H7 (cell line): ENCODE measurements around the gene PITPNM3. TPM values are rescaled to one million over a fixed set of nuclear protein-coding genes. Genes with fewer than 3 reads are reported as not detected.

Experiments
- DNase-seq: peaks from one replicate; pipeline ENCODE4 v3.0.0; 2012
- H3K27me3 ChIP-seq: 2 replicates; pipeline ENCODE4 v1.6.0; 2011; ENCODE audit warnings: mild to moderate bottlenecking, low read length; ENCODE audit not compliant: control insufficient read depth, insufficient read depth
- H3K36me3 ChIP-seq: replicated peaks from 2 replicates; pipeline ENCODE4 v1.5.1; 2011; ENCODE audit warnings: low read length; ENCODE audit not compliant: control insufficient read depth, insufficient read depth
- H3K4me3 ChIP-seq: 2 replicates; pipeline ENCODE4 v1.5.1; 2011; ENCODE audit warnings: low read depth, mild to moderate bottlenecking, control low read depth, low read length, moderate library complexity; ENCODE audit not compliant: insufficient read depth
- total RNA-seq: library from RNA; depleted of rRNA; stranded (reverse); fragments of >200 nt; shearing (Covaris generic); gene quantifications from 2 replicates; pipeline ENCODE4 v1.2.3, GENCODE V29; 2014

The PITPNM3 gene
- total RNA-seq, 1 experiment from 2014 or later = 0.97 TPM

- Histone ChIP-seq H3K36me3 (no peaks in the 10 kb centered on the region), H3K27me3 (no peaks in the 10 kb centered on the region), H3K4me3 (no peak overlapping the region)
- peak; percentile 15 for DNase-seq
Observed at GRCh38 chr17:6569370-6570285, 13.3 kb upstream of the PITPNM3 start.

DNA sequence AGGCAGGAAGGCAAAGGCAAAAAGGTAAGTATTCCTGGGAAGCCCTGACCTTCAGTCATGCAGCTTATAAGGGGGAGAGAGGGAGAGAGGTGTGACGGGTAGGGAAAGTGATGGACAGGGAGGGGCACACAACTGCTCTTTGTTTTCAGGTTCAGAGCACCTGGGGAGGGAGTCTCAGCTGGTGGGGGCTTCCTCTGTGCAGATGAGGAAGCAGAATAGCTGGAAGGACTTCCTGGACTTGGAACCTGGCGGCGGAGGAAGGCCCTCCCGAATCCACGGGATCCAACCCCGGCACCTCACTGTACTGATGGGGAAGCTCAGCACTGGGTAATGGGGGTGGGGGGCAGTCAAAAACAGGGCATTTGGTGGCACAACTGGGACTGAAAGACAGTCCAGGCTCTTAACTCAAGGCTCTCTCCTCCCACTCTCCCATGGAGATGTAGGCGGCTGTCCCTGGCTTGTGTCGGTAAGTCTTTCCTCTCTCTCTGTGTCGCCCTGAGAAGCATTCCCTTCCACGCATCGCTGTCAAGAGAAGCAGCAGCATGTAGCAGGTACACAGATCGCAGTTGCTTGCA lies 11.9 kb upstream of the PITPNM3 start:
- no peak overlapping the region for H3K4me3 ChIP-seq
- H3K27me3 ChIP-seq = no peaks in the 10 kb centered on the region
- H3K36me3 ChIP-seq = no peaks in the 10 kb centered on the region
- peak; percentile 54 for DNase-seq

GRCh38 chr17:6567528-6568183 lies 11.3 kb upstream of the PITPNM3 start:
- DNase-seq = peak; percentile 77
- Histone ChIP-seq H3K4me3 (no peak overlapping the region), H3K27me3 (no peaks in the 10 kb centered on the region), H3K36me3 (no peaks in the 10 kb centered on the region)

DNA sequence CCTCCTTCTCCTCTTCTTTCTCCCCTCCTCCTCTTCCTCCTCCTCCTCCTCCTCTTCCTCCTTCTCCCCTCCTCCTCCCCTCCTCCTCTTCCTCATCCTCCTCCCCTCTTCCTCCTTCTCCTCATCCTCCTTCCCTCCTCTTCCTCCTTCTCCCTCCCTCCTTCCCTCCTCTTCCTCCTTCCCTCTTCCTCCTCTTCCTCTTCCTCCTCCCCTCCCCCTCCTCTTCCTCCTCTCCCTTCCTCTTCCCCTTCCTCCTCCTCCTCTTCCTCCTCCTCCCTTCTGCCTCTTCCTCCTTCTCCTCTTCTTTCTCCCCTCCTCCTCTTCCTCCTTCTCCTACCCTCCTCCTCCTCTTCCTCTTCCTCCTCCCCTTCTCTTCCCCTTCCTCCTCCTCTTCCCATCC lies 5.1 kb upstream of the PITPNM3 start:
- Histone ChIP-seq H3K27me3 (peaks cover 23% of the 10 kb centered on the region), H3K4me3 (no peak overlapping the region), H3K36me3 (no peaks in the 10 kb centered on the region)
- DNase-seq = no peak

DNA sequence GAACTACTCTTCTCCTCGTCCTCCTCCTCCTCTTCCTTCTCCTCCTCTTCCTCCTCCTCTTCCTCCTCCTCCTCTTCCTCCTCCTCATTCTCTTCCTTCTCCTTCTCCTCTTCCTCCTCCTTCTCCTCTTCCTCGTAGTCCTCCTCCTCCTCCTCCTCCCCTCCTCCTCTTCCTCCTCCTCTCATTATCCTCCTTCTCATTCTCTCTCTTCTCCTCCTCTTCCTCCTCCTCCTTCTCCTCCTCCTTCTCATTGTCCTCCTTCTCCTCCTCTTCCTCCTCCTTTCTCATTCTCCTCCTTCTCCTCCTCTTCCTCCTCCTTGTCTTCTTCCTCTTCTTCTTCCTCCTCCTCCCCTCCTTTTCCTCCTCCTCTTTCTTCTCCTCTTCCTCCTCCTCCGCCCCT lies 4.1 kb upstream of the PITPNM3 start:
- Histone ChIP-seq H3K27me3 (peaks cover 29% of the 10 kb centered on the region), H3K4me3 (no peak overlapping the region), H3K36me3 (no peaks in the 10 kb centered on the region)
- no peak for DNase-seq

GRCh38 chr17:6559753-6560215 lies 3.4 kb upstream of the PITPNM3 start:
- no peaks in the 10 kb centered on the region for H3K36me3 ChIP-seq
- peaks cover 36% of the 10 kb centered on the region for H3K27me3 ChIP-seq
- no peak for DNase-seq
- H3K4me3 ChIP-seq = no peak overlapping the region

DNA sequence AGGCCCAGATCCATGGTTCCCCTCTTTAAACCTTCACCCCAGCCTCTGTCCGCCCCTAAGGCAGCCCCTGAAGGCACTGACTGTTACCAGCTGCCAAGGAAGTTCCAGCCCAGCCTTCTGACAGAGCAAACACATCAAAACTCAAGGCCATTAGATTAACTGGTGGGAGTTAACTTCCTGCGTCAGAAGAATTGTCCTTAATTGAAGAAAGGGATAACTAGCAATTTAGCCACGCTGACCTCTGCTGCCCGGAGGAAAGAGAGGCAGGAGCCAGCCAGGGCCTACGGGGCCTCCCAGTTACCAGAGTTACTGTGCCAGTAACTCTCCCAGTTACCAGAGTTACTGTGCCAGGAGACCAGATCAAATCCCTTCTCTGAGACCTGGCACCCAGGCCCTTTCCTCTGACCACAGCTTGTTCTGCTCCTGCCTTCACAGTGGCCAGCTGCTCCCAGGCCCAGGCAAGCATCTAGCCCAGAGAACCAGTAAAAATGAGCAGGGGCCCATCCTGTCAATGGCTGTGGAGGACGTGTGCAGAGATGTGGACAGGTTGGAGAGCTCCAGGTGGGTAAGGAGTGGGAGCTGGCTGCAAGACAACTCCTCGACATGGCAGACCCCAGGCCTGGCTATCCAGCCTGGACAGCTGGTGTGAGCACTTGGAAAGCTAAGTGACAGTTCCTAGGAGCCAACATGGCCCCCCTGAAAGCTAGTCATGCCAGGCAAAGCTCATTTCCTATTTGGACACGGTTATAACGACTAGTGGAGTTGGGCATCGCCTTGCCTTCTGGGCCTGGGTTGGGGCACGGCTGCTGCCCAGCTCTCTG lies 2.8 kb upstream of the PITPNM3 start:
- H3K4me3 ChIP-seq = no peak overlapping the region
- H3K27me3 ChIP-seq = peaks cover 43% of the 10 kb centered on the region
- no peaks in the 10 kb centered on the region for H3K36me3 ChIP-seq
- DNase-seq = peak; percentile 48

- no peak for DNase-seq
- peaks cover 43% of the 10 kb centered on the region for H3K27me3 ChIP-seq
- H3K36me3 ChIP-seq = no peaks in the 10 kb centered on the region
- no peak overlapping the region for H3K4me3 ChIP-seq
Observed at GRCh38 chr17:6558276-6558675, 1.9 kb upstream of the PITPNM3 start.

DNA sequence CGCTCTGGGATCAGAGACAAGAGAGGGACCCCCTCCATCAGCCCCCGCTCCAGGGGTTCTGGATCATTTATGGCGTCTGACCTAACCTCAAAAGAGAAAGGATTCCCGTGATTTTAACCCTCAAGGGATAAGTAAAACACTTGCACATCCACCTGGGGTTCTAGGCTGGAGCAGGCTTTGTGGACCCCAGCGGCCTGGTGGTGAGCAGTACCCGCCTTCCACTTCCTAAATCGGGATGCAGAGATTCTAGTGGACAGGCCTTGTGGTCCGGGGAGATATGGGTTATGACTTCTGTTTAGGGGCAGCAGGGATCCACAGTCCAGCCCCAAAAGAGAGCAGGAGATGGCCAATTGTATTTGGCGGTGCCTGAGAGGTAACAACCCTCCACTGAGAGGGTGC lies 684 bp upstream of the PITPNM3 start:
- Histone ChIP-seq H3K36me3 (no peaks in the 10 kb centered on the region), H3K27me3 (peaks cover 43% of the 10 kb centered on the region), H3K4me3 (peak overlapping the region; percentile 50)
- no peak for DNase-seq

DNA sequence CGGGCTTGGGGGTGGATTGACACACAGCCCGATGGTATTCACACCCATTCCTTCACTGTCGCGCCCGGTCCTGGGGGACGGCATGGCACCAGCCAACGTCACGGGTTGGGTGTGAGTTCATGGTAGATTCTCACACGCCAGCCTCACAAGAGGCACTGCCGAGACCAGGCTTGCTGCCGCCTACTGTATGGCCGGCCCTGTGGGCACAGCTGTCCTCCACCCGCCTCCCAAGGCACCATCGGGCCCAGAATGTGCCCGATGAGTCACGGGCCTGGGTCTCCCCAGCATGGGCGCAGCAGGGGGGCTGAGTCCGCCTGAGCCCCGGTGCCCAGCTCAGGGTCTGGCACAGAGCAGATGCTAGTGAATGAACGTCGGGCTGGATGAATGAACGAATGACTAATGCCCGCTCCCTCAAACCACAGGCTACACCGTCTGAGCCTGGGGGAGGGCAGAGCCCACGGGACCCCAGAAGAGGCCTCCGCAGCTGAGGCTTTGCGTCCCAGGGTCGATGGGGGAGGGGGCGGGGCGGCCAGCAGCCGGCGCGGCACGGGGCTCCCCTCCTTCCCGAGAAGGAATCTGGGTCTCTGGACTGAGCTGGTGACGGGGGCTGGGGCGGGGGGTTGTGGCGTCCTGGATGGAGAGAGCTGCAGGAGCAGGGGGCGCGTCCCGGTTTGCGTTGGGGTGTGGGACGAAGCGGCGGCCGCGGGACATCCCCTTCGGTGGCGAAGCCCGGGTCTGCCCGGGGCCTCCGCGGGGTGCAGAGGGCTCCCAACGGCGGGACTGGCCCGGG lies 829 bp downstream of the PITPNM3 start:
- DNase-seq = peak; percentile 89
- Histone ChIP-seq H3K27me3 (peaks cover 43% of the 10 kb centered on the region), H3K4me3 (peak overlapping the region; percentile 72), H3K36me3 (no peaks in the 10 kb centered on the region)

- DNase-seq = peak; percentile 71
- peaks cover 40% of the 10 kb centered on the region for H3K27me3 ChIP-seq
- peak overlapping the region; percentile 72 for H3K4me3 ChIP-seq
- no peaks in the 10 kb centered on the region for H3K36me3 ChIP-seq
Observed at GRCh38 chr17:6554871-6555330, 1.5 kb downstream of the PITPNM3 start.

DNA sequence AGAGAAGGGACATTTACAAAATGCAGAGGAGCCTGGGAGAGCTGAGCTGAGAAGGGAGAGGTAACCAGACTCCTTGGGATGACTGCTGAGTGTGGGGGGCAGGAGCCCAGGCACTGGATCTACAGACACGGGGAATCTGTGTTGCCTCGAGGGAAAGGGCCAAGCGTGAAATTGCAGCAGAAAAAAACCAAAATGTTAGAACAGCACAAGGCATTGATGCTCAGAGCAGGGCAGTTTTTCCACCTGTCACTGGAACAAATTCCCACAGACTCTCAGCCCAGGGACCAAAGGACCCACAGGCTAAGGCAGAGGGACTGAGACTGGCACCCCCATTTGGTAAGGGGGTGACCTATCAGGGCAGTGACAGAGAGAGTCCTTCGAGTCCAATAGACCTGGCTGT lies 2.0 kb downstream of the PITPNM3 start:
- no peaks in the 10 kb centered on the region for H3K36me3 ChIP-seq

DNA sequence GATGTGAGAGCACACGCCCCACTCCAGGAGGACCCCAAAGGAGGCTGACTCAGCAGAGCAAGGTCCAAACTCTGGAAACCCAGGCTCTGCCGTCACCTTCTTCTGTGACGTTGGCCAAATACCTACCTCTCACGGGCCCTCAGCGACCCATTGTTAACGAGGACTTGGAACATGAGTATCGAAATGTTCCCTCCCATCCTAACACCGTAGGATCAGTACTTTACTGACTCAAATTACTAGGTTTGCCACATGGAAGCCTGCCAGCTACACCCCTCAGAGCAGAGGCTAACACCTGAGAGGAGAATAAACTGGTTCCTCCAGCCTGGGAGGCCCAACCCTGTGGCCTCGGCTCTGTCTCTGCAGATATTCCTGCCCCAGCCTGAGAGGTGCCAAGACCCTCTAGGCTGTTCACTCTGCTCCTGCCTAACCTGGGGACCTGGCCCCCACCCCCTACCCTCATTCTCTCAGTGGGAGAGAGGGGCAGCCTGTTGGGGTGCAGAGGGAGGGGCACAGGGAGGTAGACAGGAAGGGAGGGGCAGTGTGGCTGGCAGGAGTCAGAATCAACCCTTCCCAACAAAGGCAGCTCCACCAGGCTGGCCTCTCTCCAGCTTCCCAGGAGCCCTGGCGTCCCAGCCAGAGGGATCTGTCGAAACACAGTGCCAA lies 4.4 kb downstream of the PITPNM3 start:
- Histone ChIP-seq H3K36me3 (no peaks in the 10 kb centered on the region), H3K4me3 (no peak overlapping the region), H3K27me3 (peaks cover 25% of the 10 kb centered on the region)
- DNase-seq = peak; percentile 41

More for the DNA sequence above, 2.0 kb downstream of the PITPNM3 start:
- H3K4me3 ChIP-seq = no peak overlapping the region
- peak; percentile 44 for DNase-seq
- H3K27me3 ChIP-seq = peaks cover 40% of the 10 kb centered on the region
